Activated CD8-positive, alpha-beta memory T cell treated with anti-CD3 and anti-CD28 coated beads, Interleukin-2, amount 10 ng/mL, durations not matched to agents 7 days and 5 days (primary cell): ENCODE results near the gene PLEKHN1. TPM values are rescaled to one million over a fixed set of nuclear protein-coding genes. Genes with fewer than 3 reads are reported as not detected.
"Not testable (repeated sequence)": the region's sequence is repeated elsewhere in the genome, so short reads cannot be mapped to it uniquely, and the experiment has no call there.

ENCODE experiments used
- ATAC-seq: fragments of 150-1000 bp; cut with Tn5 transposase; one replicate; pipeline ENCODE4 v1.10.0; 2021; ENCODE audit warnings: moderate library complexity
- CTCF ChIA-PET: fragments of 350-600 bp; sonication (Branson Sonifier 250); formaldehyde crosslinking; loops from one replicate; lab custom pipeline; 2021; ENCODE audit warnings: antibody characterized with exemption; lab: Charles Lee
- DNase-seq: peaks from one replicate; pipeline ENCODE4 v3.0.0-alpha.2; 2020
- H3K27ac Mint-ChIP-seq: one replicate; pipeline ENCODE4 v1.8.0; 2021; ENCODE audit warnings: mild to moderate bottlenecking, mixed read lengths
- H3K27me3 Mint-ChIP-seq: one replicate; pipeline ENCODE4 v1.8.0; 2021; ENCODE audit warnings: mixed read lengths
- H3K36me3 Mint-ChIP-seq: one replicate; pipeline ENCODE4 v1.8.0; 2021; ENCODE audit warnings: mild to moderate bottlenecking, mixed read lengths
- H3K4me1 Mint-ChIP-seq: one replicate; pipeline ENCODE4 v1.8.0; 2021; ENCODE audit warnings: mixed read lengths
- H3K4me3 Mint-ChIP-seq: one replicate; pipeline ENCODE4 v1.8.0; 2021; ENCODE audit warnings: mild to moderate bottlenecking, moderate library complexity, mixed read lengths
- H3K9me3 Mint-ChIP-seq: one replicate; pipeline ENCODE4 v1.8.0; 2022; ENCODE audit warnings: low read depth, mixed read lengths
- total RNA-seq, 2 experiments: library from RNA; stranded (reverse); gene quantifications; one replicate each; pipeline ENCODE4 v1.2.3, GENCODE V29; 2021

PLEKHN1 gene
- total RNA-seq, 2 experiments from 2014 or later: 3.3 to 3.9 TPM

- CTCF ChIA-PET: interaction anchor here (0.8 to 4.4 kb wide), 11 partner anchors 17 to 121 kb away, joined by 3 to 34 read pairs (median 3); partner anchors contain the start of genes ISG15, NOC2L and PLEKHN1
- Mint-ChIP-seq H3K36me3 (peaks cover 8% of the 10 kb centered on the region), H3K27ac (no peak overlapping the region), H3K4me3 (no peak overlapping the region), H3K4me1 (peaks cover 15% of the 10 kb centered on the region), H3K27me3 (peaks cover 42% of the 10 kb centered on the region), H3K9me3 (no peaks in the 10 kb centered on the region)
- ATAC-seq (peak; percentile 11), DNase-seq (no peak)
These were observed 23.9 kb upstream of the PLEKHN1 start for GRCh38 chr1:942411-942821.

DNA sequence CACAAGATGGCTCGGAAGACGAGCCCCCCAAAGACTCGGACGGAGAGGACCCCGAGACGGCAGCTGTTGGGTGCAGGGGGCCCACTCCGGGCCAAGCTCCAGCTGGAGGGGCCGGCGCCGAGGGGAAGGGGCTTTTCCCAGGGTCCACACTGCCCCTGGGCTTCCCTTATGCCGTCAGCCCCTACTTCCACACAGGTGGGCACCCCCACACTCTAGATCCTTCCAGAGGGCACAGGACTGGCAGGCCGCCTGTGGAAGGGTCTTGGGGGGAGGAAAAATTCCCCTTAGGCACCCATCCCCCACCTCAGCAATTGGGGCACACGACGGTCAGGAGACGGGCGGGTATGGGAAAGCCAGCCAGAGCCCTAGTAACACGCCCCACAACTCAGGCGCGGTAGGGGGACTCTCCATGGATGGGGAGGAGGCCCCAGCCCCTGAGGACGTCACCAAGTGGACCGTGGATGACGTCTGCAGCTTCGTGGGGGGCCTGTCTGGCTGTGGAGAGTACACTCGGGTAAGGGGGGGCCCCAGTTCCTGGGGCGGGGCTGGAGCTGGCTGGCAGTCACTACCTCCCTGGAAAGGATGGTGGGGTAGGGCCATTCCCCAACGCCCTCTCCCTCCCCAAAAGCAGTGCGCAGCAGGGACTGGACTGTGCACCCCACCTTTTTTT, 23.3 kb upstream of the PLEKHN1 start:
- Mint-ChIP-seq H3K27me3 (peaks cover 38% of the 10 kb centered on the region), H3K4me3 (no peak overlapping the region), H3K36me3 (peaks cover 8% of the 10 kb centered on the region), H3K4me1 (peaks cover 15% of the 10 kb centered on the region), H3K9me3 (no peaks in the 10 kb centered on the region), H3K27ac (no peak overlapping the region)
- CTCF ChIA-PET: interaction anchor here (0.8 to 4.4 kb wide), 8 partner anchors 16 to 121 kb away, joined by 3 to 34 read pairs (median 3); partner anchors contain the start of genes ISG15, NOC2L and PLEKHN1
- no peak for ATAC-seq
- no peak for DNase-seq

DNA sequence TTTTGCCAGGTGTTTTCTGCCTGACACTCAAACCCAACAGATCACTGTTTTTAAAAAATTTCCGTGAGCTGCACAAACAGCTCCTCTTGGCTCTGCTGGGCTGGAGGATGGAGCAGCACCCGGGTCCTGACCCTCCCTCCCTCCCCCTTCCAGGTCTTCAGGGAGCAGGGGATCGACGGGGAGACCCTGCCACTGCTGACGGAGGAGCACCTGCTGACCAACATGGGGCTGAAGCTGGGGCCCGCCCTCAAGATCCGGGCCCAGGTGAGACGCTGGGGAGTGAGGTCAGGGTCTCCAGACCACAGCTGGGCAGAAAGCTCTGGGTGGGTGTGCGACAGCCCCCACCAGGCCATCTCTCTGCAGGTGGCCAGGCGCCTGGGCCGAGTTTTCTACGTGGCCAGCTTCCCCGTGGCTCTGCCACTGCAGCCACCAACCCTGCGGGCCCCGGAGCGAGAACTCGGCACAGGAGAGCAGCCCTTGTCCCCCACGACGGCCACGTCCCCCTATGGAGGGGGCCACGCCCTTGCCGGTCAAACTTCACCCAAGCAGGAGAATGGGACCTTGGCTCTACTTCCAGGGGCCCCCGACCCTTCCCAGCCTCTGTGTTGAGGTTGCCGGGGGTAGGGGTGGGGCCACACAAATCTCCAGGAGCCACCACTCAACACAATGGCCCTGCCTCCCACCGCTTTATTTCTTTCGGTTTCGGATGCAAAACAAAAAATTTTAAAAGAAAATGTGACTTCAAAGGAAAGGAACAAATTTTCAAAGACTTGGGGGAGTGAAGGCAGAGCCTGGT, 22.5 kb upstream of the PLEKHN1 start:
- Mint-ChIP-seq H3K27ac (peak overlapping the region; percentile 52), H3K4me3 (peak overlapping the region; percentile 66)

DNA sequence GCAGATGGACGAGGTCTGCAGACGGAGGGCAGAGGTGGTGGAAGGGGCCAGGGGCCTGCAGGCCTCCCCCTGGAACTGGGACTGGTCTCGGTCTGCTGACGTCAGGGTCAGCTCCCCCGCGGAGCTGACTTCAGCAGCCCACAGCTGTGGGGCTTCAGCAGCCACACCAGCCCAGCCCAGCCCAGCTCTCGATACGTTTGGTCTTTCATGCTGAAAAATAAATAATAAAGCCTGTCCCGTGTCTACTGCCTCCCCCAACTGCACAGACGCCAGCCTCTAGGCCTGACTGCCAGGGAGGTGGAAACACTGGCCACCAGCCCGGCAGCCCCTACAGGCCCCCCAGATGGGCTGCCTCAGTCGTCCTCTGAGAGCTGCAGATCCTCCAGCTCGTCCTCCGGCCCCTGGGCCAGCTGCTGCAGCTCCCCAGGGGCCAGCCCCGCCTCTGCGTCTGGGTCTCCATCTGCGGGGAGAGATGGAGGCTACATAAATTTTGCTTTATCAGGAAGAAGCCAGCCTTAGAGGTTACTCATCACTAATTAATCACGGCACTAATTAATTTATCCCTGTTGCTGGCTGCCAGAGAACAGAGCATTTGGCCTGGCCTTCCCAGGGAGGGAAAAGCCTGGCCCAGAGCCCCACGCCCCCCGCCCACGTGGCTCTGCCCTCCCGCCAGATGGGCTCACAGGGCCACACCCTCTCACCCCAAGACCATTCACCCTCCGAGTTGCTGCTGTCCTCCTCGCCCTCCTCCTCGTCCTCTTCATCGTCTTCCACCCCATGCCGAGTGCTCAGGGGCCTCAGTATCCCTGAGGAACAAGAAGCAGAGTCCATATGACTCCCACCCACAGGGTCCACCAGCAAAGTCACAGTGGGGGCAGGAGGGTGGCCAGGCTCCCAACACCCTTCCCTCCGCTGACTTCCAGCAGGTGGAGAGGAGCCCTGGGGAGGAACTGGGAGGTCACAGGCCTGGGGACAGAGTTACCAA, 21.6 kb upstream of the PLEKHN1 start:
- peak; percentile 24 for ATAC-seq

More for the DNA sequence above, 22.5 kb upstream of the PLEKHN1 start:
- DNase-seq: peak; percentile 46
- H3K4me1 Mint-ChIP-seq: peaks cover 15% of the 10 kb centered on the region
- peaks cover 8% of the 10 kb centered on the region for H3K36me3 Mint-ChIP-seq
- peaks cover 35% of the 10 kb centered on the region for H3K27me3 Mint-ChIP-seq
- CTCF ChIA-PET: interaction anchor here (0.8 to 4.4 kb wide), 6 partner anchors 15 to 120 kb away, joined by 3 to 34 read pairs (median 4); partner anchors contain the start of genes ISG15 and NOC2L
- H3K9me3 Mint-ChIP-seq: no peaks in the 10 kb centered on the region
- ATAC-seq: peak; percentile 18

DNA sequence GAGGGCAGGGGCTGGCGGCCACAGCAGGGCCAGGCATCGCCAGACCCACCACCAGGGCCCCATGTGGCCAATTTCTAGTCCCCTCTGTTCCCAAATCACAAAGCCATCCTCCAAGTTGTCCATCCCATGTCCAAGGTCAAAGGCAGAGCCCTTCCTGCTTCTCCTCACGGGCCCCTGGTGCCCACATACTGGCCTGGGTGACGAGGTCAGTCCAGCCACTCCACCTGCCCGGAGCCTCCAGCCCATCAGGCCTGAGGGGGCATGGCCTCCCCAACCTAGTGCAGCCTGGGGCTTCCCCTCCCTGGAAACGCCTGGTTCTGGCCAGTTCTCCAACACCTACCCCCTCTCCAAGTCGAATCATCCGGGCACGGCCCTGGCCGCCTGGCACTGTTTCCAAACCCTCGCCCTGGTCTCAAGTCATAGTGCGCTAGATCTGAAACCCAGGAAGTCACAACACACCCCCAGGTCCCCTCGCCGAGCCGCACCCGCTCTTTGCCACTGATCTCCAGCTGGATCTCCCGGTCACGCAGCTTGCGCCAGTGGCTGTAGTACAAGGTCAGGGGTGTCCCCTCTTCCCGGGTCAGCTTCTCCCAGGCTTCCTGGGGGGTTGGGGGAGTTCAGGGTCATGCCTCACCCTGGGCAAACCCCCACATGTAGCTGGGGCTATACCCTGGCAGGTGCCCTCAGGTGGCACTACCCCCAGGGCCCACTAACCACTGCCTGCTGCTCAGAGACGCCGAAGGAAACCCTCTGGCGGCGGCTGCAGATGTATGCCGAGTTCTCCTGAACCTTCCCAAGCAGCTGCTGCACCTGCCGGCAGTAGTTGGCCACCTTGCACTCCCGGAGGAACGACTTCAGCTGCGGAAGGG, 20.4 kb upstream of the PLEKHN1 start:
- Mint-ChIP-seq H3K4me1 (peaks cover 9% of the 10 kb centered on the region), H3K9me3 (no peaks in the 10 kb centered on the region), H3K27ac (no peak overlapping the region), H3K36me3 (peaks cover 21% of the 10 kb centered on the region), H3K27me3 (peaks cover 22% of the 10 kb centered on the region), H3K4me3 (no peak overlapping the region)
- no peak for DNase-seq
- no peak for ATAC-seq
- CTCF ChIA-PET: no interaction called here

More for the DNA sequence above, 21.6 kb upstream of the PLEKHN1 start:
- H3K36me3 Mint-ChIP-seq: peaks cover 11% of the 10 kb centered on the region
- CTCF ChIA-PET: interaction anchor here (1.1 to 4.4 kb wide), 2 partner anchors 21 to 39 kb away, joined by 3 to 34 read pairs; no protein-coding TSS in a partner anchor
- H3K27ac Mint-ChIP-seq: peak overlapping the region; percentile 52
- H3K4me1 Mint-ChIP-seq: peaks cover 15% of the 10 kb centered on the region
- H3K4me3 Mint-ChIP-seq: peak overlapping the region; percentile 66
- peaks cover 28% of the 10 kb centered on the region for H3K27me3 Mint-ChIP-seq
- no peaks in the 10 kb centered on the region for H3K9me3 Mint-ChIP-seq
- peak; percentile 51 for DNase-seq

DNA sequence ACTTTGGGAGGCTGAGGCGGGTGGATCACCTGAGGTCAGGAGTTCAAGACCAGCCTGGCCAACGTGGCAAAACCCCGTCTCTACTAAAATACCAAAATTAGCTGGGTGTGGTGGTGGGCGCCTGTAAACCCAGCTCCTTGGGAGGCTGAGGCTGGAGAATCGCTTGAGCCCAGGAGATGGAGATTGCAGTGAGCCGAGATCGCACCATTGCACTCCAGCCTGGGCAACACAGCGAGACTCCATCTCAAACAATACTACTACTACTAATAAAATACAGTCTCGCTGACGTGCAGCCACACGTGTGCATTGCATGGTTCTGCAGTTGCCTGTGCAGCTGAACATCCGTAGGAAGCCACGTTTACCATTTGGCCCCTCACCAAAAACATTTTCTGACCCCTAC, 19.5 kb upstream of the PLEKHN1 start:
- Mint-ChIP-seq H3K36me3 (peaks cover 25% of the 10 kb centered on the region), H3K27me3 (peaks cover 15% of the 10 kb centered on the region)
- ATAC-seq, DNase-seq, H3K4me1 Mint-ChIP-seq, H3K27ac Mint-ChIP-seq, CTCF ChIA-PET, H3K4me3 Mint-ChIP-seq, H3K9me3 Mint-ChIP-seq: not testable (repeated sequence)

- Mint-ChIP-seq H3K27ac (no peak overlapping the region), H3K36me3 (peaks cover 28% of the 10 kb centered on the region), H3K4me1 (peaks cover 4% of the 10 kb centered on the region), H3K9me3 (no peaks in the 10 kb centered on the region), H3K27me3 (peaks cover 14% of the 10 kb centered on the region), H3K4me3 (no peak overlapping the region)
- DNase-seq: no peak
- CTCF ChIA-PET: no interaction called here
- ATAC-seq: no peak
These were observed 18.3 kb upstream of the PLEKHN1 start for GRCh38 chr1:947958-948357.

DNA sequence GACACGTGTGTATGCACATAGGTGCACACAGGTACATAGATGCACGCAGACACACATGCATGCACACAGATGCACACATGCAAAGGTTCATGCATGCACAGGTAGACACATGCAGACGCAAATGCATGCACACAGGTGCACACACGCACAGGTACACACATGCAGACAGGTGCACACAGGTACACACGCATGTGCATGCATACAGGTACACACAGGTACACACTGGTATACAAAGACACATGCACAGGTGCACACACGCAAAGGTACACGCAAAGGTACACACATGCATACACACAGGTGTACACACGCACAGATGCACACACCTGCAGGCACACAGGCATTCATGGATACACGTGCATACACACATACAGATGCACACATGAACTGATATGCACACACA, 16.0 kb upstream of the PLEKHN1 start:
- H3K27ac Mint-ChIP-seq: no peak overlapping the region
- no peaks in the 10 kb centered on the region for H3K4me1 Mint-ChIP-seq
- DNase-seq: no peak
- peaks cover 34% of the 10 kb centered on the region for H3K36me3 Mint-ChIP-seq
- CTCF ChIA-PET: no interaction called here
- H3K9me3 Mint-ChIP-seq: no peaks in the 10 kb centered on the region
- no peaks in the 10 kb centered on the region for H3K27me3 Mint-ChIP-seq
- no peak for ATAC-seq
- H3K4me3 Mint-ChIP-seq: no peak overlapping the region

GRCh38 chr1:950881-951280, 15.4 kb upstream of the PLEKHN1 start:
- DNase-seq: no peak
- Mint-ChIP-seq H3K27ac (no peak overlapping the region), H3K4me3 (no peak overlapping the region), H3K27me3 (no peaks in the 10 kb centered on the region), H3K36me3 (peaks cover 33% of the 10 kb centered on the region), H3K4me1 (no peaks in the 10 kb centered on the region), H3K9me3 (no peaks in the 10 kb centered on the region)
- CTCF ChIA-PET: no interaction called here
- no peak for ATAC-seq

DNA sequence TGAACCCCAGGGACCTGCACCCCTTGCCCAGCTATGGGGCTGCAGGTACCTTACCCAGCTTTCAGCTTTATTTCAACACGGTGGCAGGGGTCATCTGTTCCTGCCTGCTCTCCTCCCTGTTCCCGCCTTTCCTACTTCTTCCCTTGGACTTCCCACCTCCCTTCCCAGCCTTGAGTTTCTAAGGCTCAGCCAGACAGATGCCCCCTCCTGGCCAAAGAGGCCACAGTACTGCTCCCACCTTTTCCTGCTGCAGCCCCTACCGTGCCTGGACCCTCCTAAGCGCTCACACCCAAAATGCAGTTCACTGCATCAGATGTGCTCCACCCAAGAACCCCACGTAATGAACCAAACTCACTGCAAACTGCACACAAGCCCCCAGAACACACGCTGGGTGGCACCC, 14.9 kb upstream of the PLEKHN1 start:
- ATAC-seq (no peak), DNase-seq (no peak)
- Mint-ChIP-seq H3K36me3 (peaks cover 31% of the 10 kb centered on the region), H3K27me3 (no peaks in the 10 kb centered on the region), H3K27ac (no peak overlapping the region), H3K4me3 (no peak overlapping the region), H3K4me1 (no peaks in the 10 kb centered on the region), H3K9me3 (no peaks in the 10 kb centered on the region)
- CTCF ChIA-PET: no interaction called here

- CTCF ChIA-PET: no interaction called here
- no peaks in the 10 kb centered on the region for H3K27me3 Mint-ChIP-seq
- H3K4me3 Mint-ChIP-seq: no peak overlapping the region
- no peaks in the 10 kb centered on the region for H3K9me3 Mint-ChIP-seq
- H3K27ac Mint-ChIP-seq: no peak overlapping the region
- H3K36me3 Mint-ChIP-seq: peaks cover 30% of the 10 kb centered on the region
- ATAC-seq (no peak), DNase-seq (no peak)
- no peaks in the 10 kb centered on the region for H3K4me1 Mint-ChIP-seq
These were observed 14.1 kb upstream of the PLEKHN1 start for GRCh38 chr1:952201-952600.

- H3K27me3 Mint-ChIP-seq: no peaks in the 10 kb centered on the region
- H3K36me3 Mint-ChIP-seq: peaks cover 31% of the 10 kb centered on the region
- CTCF ChIA-PET: no interaction called here
- ATAC-seq: no peak
- no peaks in the 10 kb centered on the region for H3K9me3 Mint-ChIP-seq
- no peak for DNase-seq
- peaks cover 3% of the 10 kb centered on the region for H3K4me1 Mint-ChIP-seq
- H3K4me3 Mint-ChIP-seq: no peak overlapping the region
- no peak overlapping the region for H3K27ac Mint-ChIP-seq
These were observed 13.7 kb upstream of the PLEKHN1 start for GRCh38 chr1:952603-953002.
